Activated B cell treated with CpG ODN at 0.5 μM for 24 hours (primary cell): ENCODE data around the gene CCDC179. TPM values are rescaled to one million over a fixed set of nuclear protein-coding genes. Genes with fewer than 3 reads are reported as not detected.

ENCODE experiments used
- ATAC-seq: fragments of 200-7000 bp; cut with Tn5 transposase; one replicate; pipeline ENCODE4 v1.10.0; 2021; ENCODE audit warnings: low read depth, mild to moderate bottlenecking, moderate library complexity
- CTCF ChIA-PET: fragments of 350-600 bp; sonication (Branson Sonifier 250); formaldehyde crosslinking; loops from one replicate; lab custom pipeline; 2021; ENCODE audit warnings: antibody characterized with exemption; lab: Charles Lee
- POLR2A ChIA-PET: fragments of 350-600 bp; sonication (Branson Sonifier 250); formaldehyde crosslinking; loops from one replicate; lab custom pipeline; 2021; ENCODE audit warnings: antibody characterized with exemption; lab: Charles Lee
- DNase-seq: peaks from one replicate; pipeline ENCODE4 v3.0.0; 2022
- H3K27ac Mint-ChIP-seq: one replicate; pipeline ENCODE4 v1.8.0; 2020; ENCODE audit warnings: mixed read lengths
- H3K27me3 Mint-ChIP-seq: one replicate; pipeline ENCODE4 v1.8.0; 2021; ENCODE audit warnings: mixed read lengths
- H3K36me3 Mint-ChIP-seq: one replicate; pipeline ENCODE4 v1.8.0; 2021; ENCODE audit warnings: low read depth, mixed read lengths
- H3K4me1 Mint-ChIP-seq: one replicate; pipeline ENCODE4 v1.8.0; 2021; ENCODE audit warnings: mixed read lengths
- H3K4me3 Mint-ChIP-seq: one replicate; pipeline ENCODE4 v1.8.0; 2020; ENCODE audit warnings: mild to moderate bottlenecking, mixed read lengths
- H3K9me3 Mint-ChIP-seq: one replicate; pipeline ENCODE4 v1.8.0; 2020; ENCODE audit warnings: mixed read lengths
- intact Hi-C: fragments of 100-400 bp; cut with micrococcal nuclease; formaldehyde crosslinking; loops from one replicate; pipeline ENCODE4 v1.15.1; 2024
- total RNA-seq: library from RNA; stranded (reverse); gene quantifications from 2 replicates; pipeline ENCODE4 v1.2.3, GENCODE V29; 2022
- TF ChIP-seq, protein P1 (sequence below): fragments of 200-600 bp; IDR thresholded peaks from one replicate; pipeline ENCODE4 v1.8.0; 2022; ENCODE audit warnings: antibody characterized with exemption, mild to moderate bottlenecking

CCDC179 gene
- total RNA-seq, 1 donor from 2014 or later, result not detected

- no peaks in the 10 kb centered on the region for H3K27me3 Mint-ChIP-seq
- TF ChIP-seq, protein P1, sequence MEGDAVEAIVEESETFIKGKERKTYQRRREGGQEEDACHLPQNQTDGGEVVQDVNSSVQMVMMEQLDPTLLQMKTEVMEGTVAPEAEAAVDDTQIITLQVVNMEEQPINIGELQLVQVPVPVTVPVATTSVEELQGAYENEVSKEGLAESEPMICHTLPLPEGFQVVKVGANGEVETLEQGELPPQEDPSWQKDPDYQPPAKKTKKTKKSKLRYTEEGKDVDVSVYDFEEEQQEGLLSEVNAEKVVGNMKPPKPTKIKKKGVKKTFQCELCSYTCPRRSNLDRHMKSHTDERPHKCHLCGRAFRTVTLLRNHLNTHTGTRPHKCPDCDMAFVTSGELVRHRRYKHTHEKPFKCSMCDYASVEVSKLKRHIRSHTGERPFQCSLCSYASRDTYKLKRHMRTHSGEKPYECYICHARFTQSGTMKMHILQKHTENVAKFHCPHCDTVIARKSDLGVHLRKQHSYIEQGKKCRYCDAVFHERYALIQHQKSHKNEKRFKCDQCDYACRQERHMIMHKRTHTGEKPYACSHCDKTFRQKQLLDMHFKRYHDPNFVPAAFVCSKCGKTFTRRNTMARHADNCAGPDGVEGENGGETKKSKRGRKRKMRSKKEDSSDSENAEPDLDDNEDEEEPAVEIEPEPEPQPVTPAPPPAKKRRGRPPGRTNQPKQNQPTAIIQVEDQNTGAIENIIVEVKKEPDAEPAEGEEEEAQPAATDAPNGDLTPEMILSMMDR, result no peak
- ATAC-seq, result no peak
These were observed 52.9 kb downstream of the CCDC179 start for GRCh38 chr11:22807391-22807790.

DNA sequence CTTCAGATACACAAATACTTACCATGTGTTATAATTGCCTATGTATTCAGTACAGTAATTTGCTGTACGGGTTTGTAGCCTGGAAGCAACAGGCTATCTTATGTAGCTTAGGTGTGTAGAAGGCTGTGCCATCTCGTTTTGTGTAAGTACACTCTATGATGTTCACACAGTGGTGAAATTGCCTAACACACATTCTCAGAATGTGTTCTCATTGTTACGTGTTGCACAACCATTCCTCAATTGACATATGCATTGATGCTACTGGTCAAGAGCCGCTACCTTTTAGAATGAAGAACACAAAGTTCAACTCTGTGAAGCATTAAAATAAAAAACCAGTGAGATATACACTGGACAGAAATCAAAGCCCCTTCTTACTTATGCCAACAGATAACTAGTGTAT lies 57.4 kb downstream of the CCDC179 start:
- POLR2A ChIA-PET, result no interaction called here
- CTCF ChIA-PET, result no interaction called here
- H3K4me1 Mint-ChIP-seq, result peaks cover 5% of the 10 kb centered on the region
- H3K27me3 Mint-ChIP-seq, result peaks cover 3% of the 10 kb centered on the region
- no peak for DNase-seq
- intact Hi-C loops, result no loop called here
- no peak for ATAC-seq
- H3K9me3 Mint-ChIP-seq, result no peaks in the 10 kb centered on the region
- H3K27ac Mint-ChIP-seq, result no peak overlapping the region
- no peak overlapping the region for H3K4me3 Mint-ChIP-seq
- H3K36me3 Mint-ChIP-seq, result no peaks in the 10 kb centered on the region
- TF ChIP-seq, protein P1, result no peak

More at GRCh38 chr11:22807391-22807790, 52.9 kb downstream of the CCDC179 start:
- Mint-ChIP-seq H3K27ac (no peak overlapping the region), H3K4me3 (no peak overlapping the region), H3K4me1 (peaks cover 15% of the 10 kb centered on the region), H3K9me3 (no peaks in the 10 kb centered on the region), H3K36me3 (no peaks in the 10 kb centered on the region)
- CTCF ChIA-PET, result no interaction called here
- intact Hi-C loops, result no loop called here
- DNase-seq, result no peak
- POLR2A ChIA-PET, result no interaction called here

DNA sequence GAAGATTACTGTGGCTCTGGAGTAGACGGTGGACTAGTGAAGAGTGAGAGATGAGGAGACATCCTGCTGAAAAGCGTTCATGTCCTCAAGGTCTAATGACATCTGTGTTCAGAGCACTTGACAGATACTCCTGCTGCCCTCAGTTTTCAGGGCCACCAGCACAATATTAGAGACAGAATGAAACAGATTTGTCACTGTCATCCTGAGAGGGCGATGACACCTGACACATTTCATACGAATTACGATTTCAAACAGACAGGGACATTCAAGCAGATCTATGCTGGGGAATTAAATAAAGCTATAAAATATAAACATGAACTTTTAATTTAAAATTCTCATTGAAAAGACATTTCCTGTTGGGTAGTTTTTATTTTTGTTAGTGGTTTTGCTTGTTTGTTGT lies 59.8 kb downstream of the CCDC179 start:
- no peaks in the 10 kb centered on the region for H3K4me1 Mint-ChIP-seq

GRCh38 chr11:22798901-22799300 lies 61.4 kb downstream of the CCDC179 start:
- CTCF ChIA-PET, result interaction anchor here (3.5 kb wide), 1 partner anchor 11 kb away, joined by 13 read pairs; no protein-coding TSS in a partner anchor
- intact Hi-C loops, result no loop called here
- Mint-ChIP-seq H3K4me3 (no peak overlapping the region), H3K27ac (no peak overlapping the region), H3K4me1 (no peaks in the 10 kb centered on the region), H3K36me3 (no peaks in the 10 kb centered on the region), H3K9me3 (no peaks in the 10 kb centered on the region), H3K27me3 (peaks cover 3% of the 10 kb centered on the region)
- TF ChIP-seq, protein P1, result no peak
- ATAC-seq (no peak), DNase-seq (no peak)
- POLR2A ChIA-PET, result no interaction called here

More for the DNA sequence above, 59.8 kb downstream of the CCDC179 start:
- Mint-ChIP-seq H3K36me3 (no peaks in the 10 kb centered on the region), H3K27ac (no peak overlapping the region), H3K27me3 (peaks cover 3% of the 10 kb centered on the region), H3K9me3 (no peaks in the 10 kb centered on the region), H3K4me3 (no peak overlapping the region)
- CTCF ChIA-PET, result no interaction called here
- intact Hi-C loops, result no loop called here
- TF ChIP-seq, protein P1, result no peak
- POLR2A ChIA-PET, result no interaction called here
- DNase-seq (no peak), ATAC-seq (no peak)

DNA sequence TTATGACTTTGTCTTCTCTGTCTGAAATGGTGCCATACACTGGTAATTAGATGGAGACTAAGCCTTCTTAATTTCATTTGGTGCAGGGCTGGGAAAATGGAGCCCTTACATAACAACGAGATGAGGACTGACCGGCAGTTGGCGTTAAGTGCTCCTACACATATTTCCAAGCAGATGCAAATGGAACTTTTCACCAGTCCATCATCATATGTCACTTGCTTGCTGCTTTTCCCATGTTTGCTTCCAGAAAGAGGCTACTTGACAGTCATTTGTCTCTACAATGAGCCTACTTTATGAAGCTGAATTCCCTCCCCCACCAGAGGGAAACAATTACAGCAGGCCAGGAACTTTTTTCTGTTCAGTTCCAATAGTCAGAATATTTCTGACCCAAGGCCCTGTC lies 63.2 kb downstream of the CCDC179 start:
- POLR2A ChIA-PET, result no interaction called here

More for the DNA sequence above, 63.2 kb downstream of the CCDC179 start:
- Mint-ChIP-seq H3K27ac (no peak overlapping the region), H3K27me3 (peaks cover 3% of the 10 kb centered on the region), H3K36me3 (no peaks in the 10 kb centered on the region), H3K9me3 (no peaks in the 10 kb centered on the region), H3K4me3 (no peak overlapping the region), H3K4me1 (no peaks in the 10 kb centered on the region)
- DNase-seq, result no peak
- TF ChIP-seq, protein P1, result no peak
- CTCF ChIA-PET, result interaction anchor here (3.5 kb wide), 1 partner anchor 9 kb away, joined by 13 read pairs; no protein-coding TSS in a partner anchor
- no peak for ATAC-seq
- intact Hi-C loops, result no loop called here

Other genes with a start within 250 kb of the CCDC179 start
- gene FANCF, start 234.7 kb downstream of the CCDC179 start, total RNA-seq, result 21.1 and 21.9 TPM in 2 replicates
- 2.6 and 3.5 TPM in 2 replicates for gene GAS2, start 193.9 kb downstream of the CCDC179 start, total RNA-seq
- gene SVIP, start 30.7 kb downstream of the CCDC179 start, total RNA-seq, result 16.9 and 22.1 TPM in 2 replicates